ENCODE measurements around the gene TDRD9.

Gene TDRD9

DNA sequence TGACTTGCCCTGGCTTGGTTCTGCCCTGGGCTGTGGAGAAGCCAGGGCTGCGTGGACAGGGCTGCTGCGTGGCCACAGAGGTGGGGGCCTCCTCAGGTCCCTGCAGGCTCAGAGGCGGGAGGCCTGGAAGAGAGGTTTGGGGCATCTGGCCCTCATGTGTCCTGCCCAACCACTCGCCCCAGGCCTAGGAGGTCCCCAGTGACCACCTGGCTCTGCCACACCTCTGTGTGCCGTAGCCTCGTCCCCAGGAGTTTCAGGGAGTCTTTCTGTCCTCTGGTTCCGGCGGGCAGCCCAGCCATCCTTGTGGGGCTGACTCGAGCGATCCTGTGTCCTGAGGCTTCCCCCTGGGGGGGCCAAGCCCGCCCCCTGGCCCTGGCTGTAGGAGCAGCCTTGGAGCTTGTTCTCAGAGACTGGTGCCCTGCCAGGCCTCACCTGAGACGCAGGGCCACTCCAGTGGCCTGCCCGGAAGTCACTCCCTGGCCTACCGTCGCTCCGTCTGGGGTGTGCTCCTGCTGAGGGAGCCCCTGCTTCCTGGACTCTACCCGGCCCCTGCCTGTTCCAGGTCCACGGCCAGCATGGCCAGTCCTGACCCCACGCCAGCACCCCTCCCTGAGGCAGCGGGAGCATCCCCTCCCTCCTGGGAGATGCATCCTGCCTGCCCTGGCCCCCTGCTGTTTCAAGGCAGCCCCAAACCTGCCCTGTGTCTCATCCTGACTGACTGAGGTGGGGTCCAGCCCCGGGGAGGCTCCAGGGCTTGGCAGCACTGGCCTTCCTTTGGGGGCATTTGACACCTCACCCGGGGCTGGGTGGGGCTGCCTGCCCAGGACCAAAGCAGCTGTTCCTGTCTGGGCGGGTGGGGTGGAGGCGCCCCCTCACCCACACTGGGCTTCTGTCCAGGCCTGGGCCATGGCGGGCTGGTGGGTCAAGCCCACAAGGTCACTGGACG lies 171.1 kb downstream of the TDRD9 start:
- Histone ChIP-seq H3F3A (ENCODE audit: insufficient read depth, low read length) (no peaks in the 10 kb centered on the region), H3K9ac (ENCODE audit: low read length) (no peak overlapping the region), H3K9me3 (replicated peaks; ENCODE audit: insufficient read depth, low read length) (no peaks in the 10 kb centered on the region), H3K4me2 (ENCODE audit: low read depth, low read length) (no peak overlapping the region), H3K27ac (ENCODE audit: low read length) (no peak overlapping the region), H2AFZ (ENCODE audit: low read length) (no peak overlapping the region), H3K36me3 (replicated peaks; ENCODE audit: insufficient read depth, low read length) (no peaks in the 10 kb centered on the region), H3K4me3 (ENCODE audit: low read length) (no peak overlapping the region), H3K79me2 (ENCODE audit: low read length) (no peaks in the 10 kb centered on the region), H3K27me3 (replicated peaks; ENCODE audit: insufficient read depth, low read length) (0 out of 2 replicates have a peak, but pooled peaks cover 7% of the 10 kb centered on the region), H4K20me1 (ENCODE audit: insufficient read depth, low read length) (no peaks in the 10 kb centered on the region), H3K9me2 (replicated peaks; ENCODE audit: insufficient read depth, low read length) (no peaks in the 10 kb centered on the region), H3K4me1 (ENCODE audit: low read length) (no peaks in the 10 kb centered on the region)
- no peak for DNase-seq
- no peak for TF ChIP-seq EZH2 (optimal IDR thresholded peaks at IDR 0.05; ENCODE audit: low read depth, low read length)
- TF ChIP-seq EZH2phosphoT487 (IDR thresholded peaks at IDR 0.05; ENCODE audit: low read length): no peak
- TF ChIP-seq, protein P1, sequence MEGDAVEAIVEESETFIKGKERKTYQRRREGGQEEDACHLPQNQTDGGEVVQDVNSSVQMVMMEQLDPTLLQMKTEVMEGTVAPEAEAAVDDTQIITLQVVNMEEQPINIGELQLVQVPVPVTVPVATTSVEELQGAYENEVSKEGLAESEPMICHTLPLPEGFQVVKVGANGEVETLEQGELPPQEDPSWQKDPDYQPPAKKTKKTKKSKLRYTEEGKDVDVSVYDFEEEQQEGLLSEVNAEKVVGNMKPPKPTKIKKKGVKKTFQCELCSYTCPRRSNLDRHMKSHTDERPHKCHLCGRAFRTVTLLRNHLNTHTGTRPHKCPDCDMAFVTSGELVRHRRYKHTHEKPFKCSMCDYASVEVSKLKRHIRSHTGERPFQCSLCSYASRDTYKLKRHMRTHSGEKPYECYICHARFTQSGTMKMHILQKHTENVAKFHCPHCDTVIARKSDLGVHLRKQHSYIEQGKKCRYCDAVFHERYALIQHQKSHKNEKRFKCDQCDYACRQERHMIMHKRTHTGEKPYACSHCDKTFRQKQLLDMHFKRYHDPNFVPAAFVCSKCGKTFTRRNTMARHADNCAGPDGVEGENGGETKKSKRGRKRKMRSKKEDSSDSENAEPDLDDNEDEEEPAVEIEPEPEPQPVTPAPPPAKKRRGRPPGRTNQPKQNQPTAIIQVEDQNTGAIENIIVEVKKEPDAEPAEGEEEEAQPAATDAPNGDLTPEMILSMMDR (IDR thresholded peaks at IDR 0.05; ENCODE audit: low read length): no peak

DNA sequence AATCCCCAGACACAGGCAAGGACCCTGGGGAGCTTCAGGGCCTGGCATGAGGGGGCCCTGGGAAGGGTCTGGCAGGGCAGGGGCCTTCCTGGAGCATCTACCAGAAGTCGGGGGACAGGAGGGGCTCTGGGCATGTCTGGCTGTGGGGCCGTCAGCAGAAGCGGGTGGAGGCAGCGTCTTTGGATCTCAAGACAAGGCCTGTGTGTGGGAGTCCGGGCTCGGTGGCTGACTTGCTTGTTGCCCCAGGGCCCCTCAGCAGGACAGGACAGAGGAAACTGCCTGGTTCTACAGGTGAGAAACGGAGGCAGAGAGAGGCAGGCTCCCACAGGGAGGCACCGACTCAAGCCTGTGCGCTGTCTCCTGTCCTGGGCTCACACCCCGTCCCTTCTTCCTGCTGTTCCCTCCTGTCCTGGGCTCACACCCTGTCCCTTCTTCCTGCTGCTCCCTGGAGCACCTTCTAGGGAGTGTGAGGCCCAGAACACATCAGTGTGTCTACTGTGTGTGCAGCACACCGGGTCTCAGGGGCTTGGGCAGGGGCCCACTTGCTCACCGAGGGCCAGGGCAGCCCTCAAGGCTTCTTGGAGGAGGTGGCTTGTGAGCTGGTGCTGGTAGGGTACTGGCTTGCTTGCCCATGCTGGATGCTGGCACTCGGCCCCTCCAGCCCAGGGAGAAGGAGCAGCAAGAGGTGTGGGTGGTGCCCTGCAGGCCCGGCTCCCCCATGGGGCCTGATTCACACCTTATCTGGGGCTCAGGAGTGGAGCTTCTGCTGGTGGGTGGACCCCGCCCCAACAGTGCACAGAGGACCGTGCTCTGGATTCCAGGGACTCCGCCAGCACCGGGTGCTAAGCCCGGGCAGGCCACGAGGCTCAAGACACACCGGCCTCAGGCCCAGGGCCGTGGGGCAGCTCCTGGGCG lies 172.2 kb downstream of the TDRD9 start:
- Histone ChIP-seq H3K4me3 (ENCODE audit: low read length) (no peak overlapping the region), H2AFZ (ENCODE audit: low read length) (no peak overlapping the region), H3K9me3 (replicated peaks; ENCODE audit: insufficient read depth, low read length) (no peaks in the 10 kb centered on the region), H3K79me2 (ENCODE audit: low read length) (no peaks in the 10 kb centered on the region), H3K27ac (ENCODE audit: low read length) (no peak overlapping the region), H3K4me1 (ENCODE audit: low read length) (no peaks in the 10 kb centered on the region), H3K4me2 (ENCODE audit: low read depth, low read length) (no peak overlapping the region), H3K27me3 (replicated peaks; ENCODE audit: insufficient read depth, low read length) (peaks cover 7% of the 10 kb centered on the region; the same call in 1 of the 2 replicates), H3K36me3 (replicated peaks; ENCODE audit: insufficient read depth, low read length) (no peaks in the 10 kb centered on the region), H4K20me1 (ENCODE audit: insufficient read depth, low read length) (no peaks in the 10 kb centered on the region), H3F3A (ENCODE audit: insufficient read depth, low read length) (no peaks in the 10 kb centered on the region), H3K9ac (ENCODE audit: low read length) (no peak overlapping the region), H3K9me2 (replicated peaks; ENCODE audit: insufficient read depth, low read length) (no peaks in the 10 kb centered on the region)
- TF ChIP-seq EZH2phosphoT487 (IDR thresholded peaks at IDR 0.05; ENCODE audit: low read length) (no peak), EZH2 (optimal IDR thresholded peaks at IDR 0.05; ENCODE audit: low read depth, low read length) (no peak)
- TF ChIP-seq, protein P1 (IDR thresholded peaks at IDR 0.05; ENCODE audit: low read length): no peak
- DNase-seq: no peak

DNA sequence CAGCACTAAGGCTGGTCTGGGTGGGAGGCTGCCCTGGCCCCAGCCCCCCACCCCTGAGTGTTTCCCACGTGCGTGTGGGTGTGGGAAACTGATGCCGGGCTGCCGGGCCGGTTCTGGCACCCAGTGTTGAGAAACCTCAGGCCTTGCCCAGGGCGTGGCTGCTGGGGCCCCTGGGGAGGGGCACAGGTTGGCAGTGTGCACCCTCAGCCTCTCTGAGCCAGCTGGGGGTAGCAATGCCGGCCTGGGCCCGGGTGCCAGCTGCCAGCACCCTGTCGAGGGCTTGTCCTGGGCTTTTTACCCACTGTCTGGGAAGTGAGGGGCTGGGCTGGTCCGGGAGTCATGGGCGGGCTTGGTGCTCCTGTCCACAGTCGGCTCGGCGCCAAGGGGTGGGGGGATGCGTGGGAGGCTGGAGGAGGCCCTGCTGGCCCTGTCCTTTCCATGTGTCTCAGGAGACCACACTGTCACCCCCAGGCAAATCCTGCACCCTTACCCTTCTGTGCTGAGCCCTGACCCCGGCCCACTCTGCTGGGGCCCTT lies 172.9 kb downstream of the TDRD9 start:
- Histone ChIP-seq H3K79me2 (ENCODE audit: low read length) (no peaks in the 10 kb centered on the region), H3K27ac (ENCODE audit: low read length) (no peak overlapping the region), H4K20me1 (ENCODE audit: insufficient read depth, low read length) (no peaks in the 10 kb centered on the region), H3K9ac (ENCODE audit: low read length) (no peak overlapping the region), H2AFZ (ENCODE audit: low read length) (no peak overlapping the region), H3K36me3 (replicated peaks; ENCODE audit: insufficient read depth, low read length) (no peaks in the 10 kb centered on the region), H3K4me1 (ENCODE audit: low read length) (no peaks in the 10 kb centered on the region), H3F3A (ENCODE audit: insufficient read depth, low read length) (no peaks in the 10 kb centered on the region), H3K9me3 (replicated peaks; ENCODE audit: insufficient read depth, low read length) (no peaks in the 10 kb centered on the region), H3K4me3 (ENCODE audit: low read length) (no peak overlapping the region), H3K4me2 (ENCODE audit: low read depth, low read length) (no peak overlapping the region), H3K9me2 (replicated peaks; ENCODE audit: insufficient read depth, low read length) (no peaks in the 10 kb centered on the region), H3K27me3 (replicated peaks; ENCODE audit: insufficient read depth, low read length) (peaks cover 7% of the 10 kb centered on the region; the same call in 1 of the 2 replicates)
- no peak for DNase-seq
- TF ChIP-seq EZH2 (optimal IDR thresholded peaks at IDR 0.05; ENCODE audit: low read depth, low read length) (no peak), EZH2phosphoT487 (IDR thresholded peaks at IDR 0.05; ENCODE audit: low read length) (no peak)
- TF ChIP-seq, protein P1 (IDR thresholded peaks at IDR 0.05; ENCODE audit: low read length): no peak

Data from MM.1S (cell line).